KMS-11 (cell line): ENCODE measurements around the gene MPHOSPH6.

ENCODE experiments used
- H2AFZ ChIP-seq: fragments of 200-600 bp; sonication (generic); 2 replicates; pipeline ENCODE4 v1.6.1; 2016; ENCODE audit warnings: antibody characterized with exemption, mixed run types, low read depth
- H3K27ac ChIP-seq: fragments of 200-600 bp; sonication (generic); 2 replicates; pipeline ENCODE4 v1.6.1; 2016; ENCODE audit warnings: mild to moderate bottlenecking, mixed run types
- H3K27me3 ChIP-seq: fragments of 200-600 bp; sonication (generic); 2 replicates; pipeline ENCODE4 v1.6.1; 2017; ENCODE audit warnings: mild to moderate bottlenecking, low read depth, mixed run types, moderate library complexity; ENCODE audit not compliant: insufficient read depth
- H3K36me3 ChIP-seq: fragments of 200-600 bp; sonication (generic); 2 replicates; pipeline ENCODE4 v1.6.1; 2017; ENCODE audit warnings: mild to moderate bottlenecking, mixed run types; ENCODE audit not compliant: insufficient read depth
- H3K4me1 ChIP-seq: fragments of 200-600 bp; sonication (generic); 2 replicates; pipeline ENCODE4 v1.6.1; 2016; ENCODE audit warnings: mild to moderate bottlenecking, low read depth, mixed run types; ENCODE audit not compliant: poor library complexity, severe bottlenecking
- H3K4me2 ChIP-seq: fragments of 200-600 bp; sonication (generic); 2 replicates; pipeline ENCODE4 v1.7.0; 2016; ENCODE audit warnings: mild to moderate bottlenecking, mixed run types
- H3K4me3 ChIP-seq: fragments of 200-600 bp; sonication (generic); IDR thresholded peaks from 2 replicates; pipeline ENCODE4 v1.6.1; 2017; ENCODE audit warnings: low read depth, low read length, mixed read lengths; ENCODE audit not compliant: insufficient read depth
- H3K79me2 ChIP-seq: fragments of 200-600 bp; sonication (generic); 2 replicates; pipeline ENCODE4 v1.6.1; 2016; ENCODE audit warnings: low read depth, mixed run types; ENCODE audit not compliant: insufficient read depth
- H3K9ac ChIP-seq: fragments of 200-600 bp; sonication (generic); 2 replicates; pipeline ENCODE4 v1.6.1; 2016; ENCODE audit warnings: mild to moderate bottlenecking, mixed run types
- H4K20me1 ChIP-seq: fragments of 200-600 bp; sonication (generic); 2 replicates; pipeline ENCODE4 v1.6.1; 2016; ENCODE audit warnings: mild to moderate bottlenecking, mixed run types; ENCODE audit not compliant: insufficient read depth
- TF ChIP-seq, protein P1 (sequence below): fragments of 200-600 bp; sonication (generic); conservative IDR thresholded peaks from 2 replicates; pipeline ENCODE4 v1.6.1; 2017; ENCODE audit warnings: low read depth, mild to moderate bottlenecking, antibody characterized with exemption, low read length, moderate library complexity, mixed read lengths

The MPHOSPH6 gene

GRCh38 chr16:82185012-82185411 is 15.0 kb upstream of the MPHOSPH6 start:
- TF ChIP-seq, protein P1, sequence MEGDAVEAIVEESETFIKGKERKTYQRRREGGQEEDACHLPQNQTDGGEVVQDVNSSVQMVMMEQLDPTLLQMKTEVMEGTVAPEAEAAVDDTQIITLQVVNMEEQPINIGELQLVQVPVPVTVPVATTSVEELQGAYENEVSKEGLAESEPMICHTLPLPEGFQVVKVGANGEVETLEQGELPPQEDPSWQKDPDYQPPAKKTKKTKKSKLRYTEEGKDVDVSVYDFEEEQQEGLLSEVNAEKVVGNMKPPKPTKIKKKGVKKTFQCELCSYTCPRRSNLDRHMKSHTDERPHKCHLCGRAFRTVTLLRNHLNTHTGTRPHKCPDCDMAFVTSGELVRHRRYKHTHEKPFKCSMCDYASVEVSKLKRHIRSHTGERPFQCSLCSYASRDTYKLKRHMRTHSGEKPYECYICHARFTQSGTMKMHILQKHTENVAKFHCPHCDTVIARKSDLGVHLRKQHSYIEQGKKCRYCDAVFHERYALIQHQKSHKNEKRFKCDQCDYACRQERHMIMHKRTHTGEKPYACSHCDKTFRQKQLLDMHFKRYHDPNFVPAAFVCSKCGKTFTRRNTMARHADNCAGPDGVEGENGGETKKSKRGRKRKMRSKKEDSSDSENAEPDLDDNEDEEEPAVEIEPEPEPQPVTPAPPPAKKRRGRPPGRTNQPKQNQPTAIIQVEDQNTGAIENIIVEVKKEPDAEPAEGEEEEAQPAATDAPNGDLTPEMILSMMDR = no peak
- no peaks in the 10 kb centered on the region for H3K36me3 ChIP-seq
- no peaks in the 10 kb centered on the region for H3K79me2 ChIP-seq
- H3K27ac ChIP-seq = no peak overlapping the region
- H3K27me3 ChIP-seq = peaks cover 3% of the 10 kb centered on the region; the same call in 1 of the 2 replicates
- peaks cover 13% of the 10 kb centered on the region for H3K4me1 ChIP-seq
- H3K4me2 ChIP-seq = no peak overlapping the region
- no peaks in the 10 kb centered on the region for H4K20me1 ChIP-seq
- H3K9ac ChIP-seq = no peak overlapping the region
- H3K4me3 ChIP-seq = no peak overlapping the region
- H2AFZ ChIP-seq = no peak overlapping the region

GRCh38 chr16:82184213-82184612 is 14.2 kb upstream of the MPHOSPH6 start:
- no peak overlapping the region for H3K9ac ChIP-seq
- TF ChIP-seq, protein P1 = no peak
- H3K4me2 ChIP-seq = no peak overlapping the region
- no peaks in the 10 kb centered on the region; the same call in 1 of the 2 replicates for H3K27me3 ChIP-seq
- no peak overlapping the region for H3K27ac ChIP-seq
- no peak overlapping the region for H3K4me3 ChIP-seq
- H4K20me1 ChIP-seq = no peaks in the 10 kb centered on the region
- H3K4me1 ChIP-seq = peaks cover 13% of the 10 kb centered on the region
- H2AFZ ChIP-seq = no peak overlapping the region
- no peaks in the 10 kb centered on the region for H3K36me3 ChIP-seq
- H3K79me2 ChIP-seq = no peaks in the 10 kb centered on the region

- Histone ChIP-seq H3K36me3 (no peaks in the 10 kb centered on the region), H2AFZ (no peak overlapping the region), H3K9ac (no peak overlapping the region), H4K20me1 (no peaks in the 10 kb centered on the region), H3K4me3 (no peak overlapping the region), H3K79me2 (no peaks in the 10 kb centered on the region), H3K27ac (no peak overlapping the region), H3K4me1 (peaks cover 9% of the 10 kb centered on the region), H3K4me2 (no peak overlapping the region), H3K27me3 (no peaks in the 10 kb centered on the region)
- TF ChIP-seq, protein P1 = no peak
These were observed 13.0 kb upstream of the MPHOSPH6 start for GRCh38 chr16:82183004-82183397.

- no peak overlapping the region for H3K9ac ChIP-seq
- peaks cover 4% of the 10 kb centered on the region for H3K4me1 ChIP-seq
- no peak overlapping the region for H3K27ac ChIP-seq
- TF ChIP-seq, protein P1 = no peak
- H2AFZ ChIP-seq = no peak overlapping the region
- no peak overlapping the region for H3K4me2 ChIP-seq
- no peaks in the 10 kb centered on the region for H3K36me3 ChIP-seq
- no peaks in the 10 kb centered on the region for H4K20me1 ChIP-seq
- H3K27me3 ChIP-seq = no peaks in the 10 kb centered on the region
- H3K4me3 ChIP-seq = no peak overlapping the region
- H3K79me2 ChIP-seq = no peaks in the 10 kb centered on the region
These were observed 12.4 kb upstream of the MPHOSPH6 start for GRCh38 chr16:82182266-82183003.
